RWPE1 (cell line): Measurements from ENCODE around the gene WWOX.

Experiments used
- CTCF ChIA-PET: fragments of 350-600 bp; sonication (Branson Sonifier 250); formaldehyde crosslinking; extraction: SDS; loops from one replicate; lab custom pipeline; 2021; lab: Yijun Ruan, JAX
- POLR2A ChIA-PET: fragments of 400-600 bp; formaldehyde crosslinking; extraction: SDS; loops from one replicate; lab custom pipeline; 2020; ENCODE audit warnings: antibody characterized with exemption; ENCODE audit not compliant: low non-redundant PET; lab: Yijun Ruan, JAX
- DNase-seq: peaks from one replicate; pipeline ENCODE4 v3.0.0; 2012; ENCODE audit warnings: low spot score
- H3K27ac ChIP-seq: fragments of 450-650 bp; 2 replicates; pipeline ENCODE4 v1.5.1; 2017
- TF ChIP-seq, protein P1 (sequence below): fragments of 450-650 bp; conservative IDR thresholded peaks from 2 replicates; pipeline ENCODE4 v1.5.1; 2017; ENCODE audit warnings: low read depth, mild to moderate bottlenecking

Gene WWOX

DNA sequence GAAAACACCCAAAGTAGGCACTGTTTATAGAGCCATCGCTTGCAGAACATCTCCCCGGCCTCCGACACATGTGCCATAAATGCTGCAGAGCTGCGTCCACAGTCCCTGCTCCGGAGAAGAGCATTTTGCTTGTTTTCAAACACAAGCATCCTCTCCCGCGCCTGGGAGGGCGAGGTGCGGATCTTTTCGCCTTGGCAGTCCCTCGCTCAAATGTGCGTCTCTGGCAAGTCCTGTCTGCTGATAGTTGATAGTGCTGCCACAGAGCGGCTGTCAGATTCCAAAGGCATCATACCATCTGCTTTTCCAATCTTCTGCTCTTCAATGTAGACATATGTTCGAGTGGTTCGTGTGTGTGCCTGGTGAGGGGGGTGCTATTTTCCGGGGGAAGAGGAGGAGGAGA lies 897.3 kb downstream of the WWOX start:
- H3K27ac ChIP-seq, result no peak overlapping the region
- POLR2A ChIA-PET, result no interaction called here
- TF ChIP-seq, protein P1, sequence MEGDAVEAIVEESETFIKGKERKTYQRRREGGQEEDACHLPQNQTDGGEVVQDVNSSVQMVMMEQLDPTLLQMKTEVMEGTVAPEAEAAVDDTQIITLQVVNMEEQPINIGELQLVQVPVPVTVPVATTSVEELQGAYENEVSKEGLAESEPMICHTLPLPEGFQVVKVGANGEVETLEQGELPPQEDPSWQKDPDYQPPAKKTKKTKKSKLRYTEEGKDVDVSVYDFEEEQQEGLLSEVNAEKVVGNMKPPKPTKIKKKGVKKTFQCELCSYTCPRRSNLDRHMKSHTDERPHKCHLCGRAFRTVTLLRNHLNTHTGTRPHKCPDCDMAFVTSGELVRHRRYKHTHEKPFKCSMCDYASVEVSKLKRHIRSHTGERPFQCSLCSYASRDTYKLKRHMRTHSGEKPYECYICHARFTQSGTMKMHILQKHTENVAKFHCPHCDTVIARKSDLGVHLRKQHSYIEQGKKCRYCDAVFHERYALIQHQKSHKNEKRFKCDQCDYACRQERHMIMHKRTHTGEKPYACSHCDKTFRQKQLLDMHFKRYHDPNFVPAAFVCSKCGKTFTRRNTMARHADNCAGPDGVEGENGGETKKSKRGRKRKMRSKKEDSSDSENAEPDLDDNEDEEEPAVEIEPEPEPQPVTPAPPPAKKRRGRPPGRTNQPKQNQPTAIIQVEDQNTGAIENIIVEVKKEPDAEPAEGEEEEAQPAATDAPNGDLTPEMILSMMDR, result no peak
- no peak for DNase-seq
- CTCF ChIA-PET, result no interaction called here

DNA sequence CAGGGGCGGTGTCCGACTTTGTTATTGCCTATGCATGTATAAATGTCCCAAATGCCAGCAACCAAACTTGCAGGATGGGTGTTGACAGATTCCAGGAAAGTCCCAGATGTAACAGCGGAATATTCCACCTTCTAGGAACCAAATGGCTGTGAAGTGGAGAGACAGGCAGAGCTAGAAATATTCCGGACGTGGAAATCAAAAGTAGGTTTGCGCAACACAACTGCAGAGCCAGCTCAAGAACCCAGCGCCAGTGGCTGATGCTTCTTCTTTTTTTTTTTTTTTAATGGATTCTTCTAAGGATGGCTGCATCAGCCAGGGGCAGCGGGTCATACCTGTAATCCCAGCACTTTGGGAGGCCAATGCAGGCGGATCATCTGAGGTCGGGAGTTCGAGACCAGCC lies 899.4 kb downstream of the WWOX start:
- TF ChIP-seq, protein P1, result no peak
- no peak overlapping the region for H3K27ac ChIP-seq
- ChIA-PET POLR2A (no interaction called here), CTCF (interaction anchor here (0.6 kb wide), 2 partner anchors 153 to 1060 kb away, joined by 3 read pairs; no protein-coding TSS in a partner anchor)
- no peak for DNase-seq

DNA sequence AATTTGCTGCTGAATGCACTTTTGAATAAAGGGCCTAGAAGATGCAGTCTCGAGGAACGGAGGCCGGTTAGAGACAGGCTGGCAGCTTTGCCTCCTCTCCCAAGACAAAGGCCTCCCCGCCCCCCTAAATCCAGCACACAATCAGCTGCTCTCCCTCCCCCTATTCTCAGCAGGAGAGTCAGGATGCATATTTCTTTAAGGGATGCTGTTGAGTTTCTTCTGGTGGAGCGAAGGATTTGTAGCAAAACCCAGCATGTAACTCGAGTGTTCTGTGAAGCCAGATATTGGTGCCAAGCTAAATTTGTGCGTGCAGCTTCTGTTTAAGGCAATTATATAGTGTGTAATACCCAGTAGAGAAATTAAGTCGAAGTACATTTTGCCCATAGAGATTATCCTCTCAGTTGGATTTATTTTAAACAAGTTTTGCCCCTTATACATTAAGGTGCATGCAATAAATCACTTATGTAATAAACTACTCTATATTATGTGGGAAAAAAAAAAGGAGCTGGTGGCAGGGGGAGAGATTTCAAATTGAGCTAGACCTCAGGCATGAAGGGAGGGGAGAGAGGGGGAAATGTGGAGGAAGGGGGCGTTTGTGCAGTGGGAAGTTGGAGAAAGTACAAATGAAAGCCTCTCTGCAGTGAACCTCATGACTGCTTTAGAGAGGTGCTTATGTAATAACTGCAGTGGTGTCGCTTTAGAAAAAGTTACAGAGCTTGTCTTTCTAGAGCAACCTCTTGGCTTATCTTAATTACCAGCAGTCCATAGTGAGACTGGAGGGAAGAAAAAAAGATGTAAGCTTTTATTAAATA lies 901.9 kb downstream of the WWOX start:
- H3K27ac ChIP-seq, result no peak overlapping the region
- CTCF ChIA-PET, result interaction anchor here (0.5 kb wide), 1 partner anchor 152 kb away, joined by 6 read pairs; no protein-coding TSS in a partner anchor
- TF ChIP-seq, protein P1, result no peak
- POLR2A ChIA-PET, result no interaction called here
- DNase-seq, result no peak

DNA sequence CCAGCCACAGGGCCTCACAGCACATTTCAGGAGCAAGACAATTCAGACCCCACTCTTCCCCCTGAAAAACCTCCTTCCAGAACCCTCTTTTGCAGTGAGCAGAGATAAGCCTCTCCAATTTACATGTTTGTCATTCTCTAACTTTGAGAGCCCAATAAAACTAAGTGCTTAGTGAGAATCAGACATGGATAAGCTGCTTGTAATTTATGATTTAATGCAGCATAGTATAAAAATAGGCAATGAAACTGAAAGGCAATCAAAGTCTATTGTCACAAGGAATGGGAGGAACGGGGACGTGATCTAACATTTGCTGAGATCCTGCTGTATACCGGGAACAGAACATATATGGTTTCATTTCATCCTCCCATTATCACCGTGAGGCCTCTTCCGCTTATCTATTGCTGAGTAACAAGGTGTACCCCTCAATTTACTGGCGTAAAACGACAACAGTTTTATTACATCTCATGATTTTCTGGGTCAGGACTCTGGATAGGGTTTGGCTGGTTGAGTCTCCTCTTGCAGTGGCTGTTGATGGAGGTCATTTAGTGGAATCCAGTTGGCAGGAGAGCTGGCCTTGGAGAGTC lies 903.7 kb downstream of the WWOX start:
- DNase-seq, result no peak
- ChIA-PET POLR2A (no interaction called here), CTCF (no interaction called here)
- TF ChIP-seq, protein P1, result no peak
- H3K27ac ChIP-seq, result no peak overlapping the region

DNA sequence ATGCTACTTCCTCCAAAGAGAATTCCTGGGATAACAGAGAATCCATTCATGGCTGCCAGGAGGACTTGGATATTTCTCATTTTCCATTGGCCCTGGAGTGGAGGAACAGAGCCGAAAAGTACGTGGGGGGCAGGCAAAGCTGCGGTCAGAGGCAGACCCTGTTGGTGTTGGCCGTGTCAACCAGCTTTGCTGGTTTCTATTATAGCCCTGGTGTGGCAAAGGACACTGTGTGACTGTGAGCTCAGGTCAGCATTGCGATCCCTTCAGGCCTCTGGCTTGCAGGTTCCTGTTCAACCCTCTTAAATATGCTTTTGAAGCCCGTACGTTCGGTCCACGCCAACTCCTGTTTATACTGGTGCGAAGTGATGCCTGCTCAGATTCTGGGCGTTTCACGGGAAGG lies 904.9 kb downstream of the WWOX start:
- ChIA-PET POLR2A (no interaction called here), CTCF (no interaction called here)
- DNase-seq, result no peak
- TF ChIP-seq, protein P1, result no peak
- no peak overlapping the region for H3K27ac ChIP-seq

DNA sequence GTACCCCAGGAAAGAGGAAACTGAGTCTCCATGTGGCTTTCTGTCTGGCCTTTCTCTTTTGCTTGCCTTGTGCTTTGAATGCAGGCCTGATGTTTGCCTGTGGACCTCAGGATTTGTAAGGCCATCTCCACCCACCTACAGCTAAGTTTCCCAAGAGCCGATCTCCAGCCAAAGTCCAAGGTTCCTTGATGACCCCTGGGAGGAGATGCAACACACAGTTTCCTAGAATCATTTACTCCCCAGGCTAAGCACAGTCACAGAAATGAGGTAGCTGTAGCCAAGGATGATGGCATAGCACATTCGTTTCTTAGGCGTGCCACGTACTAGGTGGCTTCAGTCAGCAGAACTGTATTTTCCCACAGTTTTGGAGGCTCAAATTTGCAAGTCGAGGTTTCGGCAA lies 905.6 kb downstream of the WWOX start:
- no peak for DNase-seq
- CTCF ChIA-PET, result interaction anchor here (1.1 kb wide), 1 partner anchor 1320 kb away, joined by 5 read pairs; no protein-coding TSS in a partner anchor
- POLR2A ChIA-PET, result no interaction called here
- TF ChIP-seq, protein P1, result no peak
- no peak overlapping the region for H3K27ac ChIP-seq
